ENCODE results near the gene LRRC8E. TPM values are rescaled to one million over a fixed set of nuclear protein-coding genes. Genes with fewer than 3 reads are reported as not detected.

The LRRC8E gene
- total and polyA plus RNA-seq, 4 donors: 1.8 to 3.3 (median 2.4) TPM; not detected in 1

- H3K4me1 ChIP-seq (ENCODE audit: control insufficient read depth in 4 of 4, insufficient read depth in 4 of 4, low read length in 3 of 4): peaks cover 0 to 19% (median 5%) of the 10 kb centered on the region in 4 donors
- H3K9ac ChIP-seq (ENCODE audit: low read depth in 1 of 2, low read length in 2 of 2): no peak overlapping the region
- no peak for DNase-seq (ENCODE audit: low spot score)
- H3K9me3 ChIP-seq (ENCODE audit: control insufficient read depth in 4 of 4, low read length in 3 of 4): no peaks in the 10 kb centered on the region
- TF ChIP-seq EGR1 (IDR thresholded peaks at IDR 0.05; ENCODE audit: low read depth in 2 of 2) (no peak), REST (IDR thresholded peaks at IDR 0.05) (no peak), RAD21 (IDR thresholded peaks at IDR 0.05) (no peak), HNF4A (conservative IDR thresholded peaks at IDR 0.05) (no peak), HNF4G (IDR thresholded peaks at IDR 0.05) (no peak), TAF1 (conservative IDR thresholded peaks at IDR 0.05) (no peak), RXRA (IDR thresholded peaks at IDR 0.05) (no peak), MAX (IDR thresholded peaks at IDR 0.05) (no peak), ZBTB33 (IDR thresholded peaks at IDR 0.05) (no peak), FOXA2 (IDR thresholded peaks at IDR 0.05) (no peak), FOXA1 (IDR thresholded peaks at IDR 0.05) (no peak), CTCF (IDR thresholded peaks at IDR 0.05; ENCODE audit: low read depth, low read length, missing input control) (no peak), JUND (IDR thresholded peaks at IDR 0.05) (no peak), ATF3 (IDR thresholded peaks at IDR 0.05) (no peak), GABPA (IDR thresholded peaks at IDR 0.05 in 1 of 2, conservative IDR thresholded peaks at IDR 0.05 in 1 of 2) (no peak), SP1 (IDR thresholded peaks at IDR 0.05) (no peak), YY1 (IDR thresholded peaks at IDR 0.05) (no peak), NR2F2 (IDR thresholded peaks at IDR 0.05) (no peak)
- H3K27ac ChIP-seq (ENCODE audit: low read depth in 1 of 2, low read length in 2 of 2): no peak overlapping the region
- H3K4me3 ChIP-seq (ENCODE audit: low read depth in 1 of 3, low read length in 3 of 3): no peak overlapping the region
- 92% methylated on average over 54 of the region's 54 CpGs for WGBS
- peaks cover 0 to 27% (median 12%) of the 10 kb centered on the region in 4 donors for H3K36me3 ChIP-seq (ENCODE audit: control insufficient read depth in 4 of 4, insufficient read depth in 3 of 4, low read depth in 1 of 4, low read length in 3 of 4)
- H3K27me3 ChIP-seq (ENCODE audit: control insufficient read depth in 4 of 4, insufficient read depth in 4 of 4, low read length in 3 of 4): no peaks in the 10 kb centered on the region
These were observed 22.2 kb downstream of the LRRC8E start for GRCh38 chr19:7910321-7911161.
